HFF-Myc (cell line): ENCODE measurements around the gene CADPS.

ENCODE experiments used
- DNase-seq: peaks from one replicate; pipeline ENCODE4 v3.0.0-alpha.2; 2011; ENCODE audit warnings: low read depth; ENCODE audit errors: extremely low read depth
- H3K4me3 ChIP-seq: replicated peaks from 2 replicates; pipeline ENCODE4 v1.5.1; 2011; ENCODE audit warnings: low read depth, mild to moderate bottlenecking, control low read depth, low read length
- CTCF ChIP-seq: IDR thresholded peaks from 2 replicates; pipeline ENCODE4 v1.5.1; 2012; ENCODE audit warnings: mild to moderate bottlenecking, low read depth, low read length, control low read depth; ENCODE audit errors: missing control alignments

Gene CADPS

GRCh38 chr3:62451211-62451887 is 423.9 kb downstream of the CADPS start:
- DNase-seq: no peak
- H3K4me3 ChIP-seq: no peak overlapping the region
- no peak for TF ChIP-seq CTCF

- no peak for TF ChIP-seq CTCF
- DNase-seq: no peak
- no peak overlapping the region for H3K4me3 ChIP-seq
These were observed 428.8 kb downstream of the CADPS start for GRCh38 chr3:62446337-62446940.

GRCh38 chr3:62445275-62445674 is 429.9 kb downstream of the CADPS start:
- TF ChIP-seq CTCF: no peak
- H3K4me3 ChIP-seq: no peak overlapping the region
- DNase-seq: no peak

GRCh38 chr3:62439978-62440377 is 435.2 kb downstream of the CADPS start:
- DNase-seq: no peak
- TF ChIP-seq CTCF: no peak
- H3K4me3 ChIP-seq: no peak overlapping the region

GRCh38 chr3:62439176-62439813 is 435.9 kb downstream of the CADPS start:
- DNase-seq: no peak
- TF ChIP-seq CTCF: no peak
- H3K4me3 ChIP-seq: no peak overlapping the region

GRCh38 chr3:62436785-62437184 is 438.4 kb downstream of the CADPS start:
- TF ChIP-seq CTCF: no peak
- no peak for DNase-seq
- H3K4me3 ChIP-seq: no peak overlapping the region

- no peak for TF ChIP-seq CTCF
- DNase-seq: no peak
These were observed 441.8 kb downstream of the CADPS start for GRCh38 chr3:62433396-62433795.

More at GRCh38 chr3:62433396-62433795, 441.8 kb downstream of the CADPS start:
- no peak overlapping the region for H3K4me3 ChIP-seq
